ENCODE results near the gene WASHC2C.
"Not testable (repeated sequence)": the region's sequence is repeated elsewhere in the genome, so short reads cannot be mapped to it uniquely, and the experiment has no call there.

Gene WASHC2C, protein sequence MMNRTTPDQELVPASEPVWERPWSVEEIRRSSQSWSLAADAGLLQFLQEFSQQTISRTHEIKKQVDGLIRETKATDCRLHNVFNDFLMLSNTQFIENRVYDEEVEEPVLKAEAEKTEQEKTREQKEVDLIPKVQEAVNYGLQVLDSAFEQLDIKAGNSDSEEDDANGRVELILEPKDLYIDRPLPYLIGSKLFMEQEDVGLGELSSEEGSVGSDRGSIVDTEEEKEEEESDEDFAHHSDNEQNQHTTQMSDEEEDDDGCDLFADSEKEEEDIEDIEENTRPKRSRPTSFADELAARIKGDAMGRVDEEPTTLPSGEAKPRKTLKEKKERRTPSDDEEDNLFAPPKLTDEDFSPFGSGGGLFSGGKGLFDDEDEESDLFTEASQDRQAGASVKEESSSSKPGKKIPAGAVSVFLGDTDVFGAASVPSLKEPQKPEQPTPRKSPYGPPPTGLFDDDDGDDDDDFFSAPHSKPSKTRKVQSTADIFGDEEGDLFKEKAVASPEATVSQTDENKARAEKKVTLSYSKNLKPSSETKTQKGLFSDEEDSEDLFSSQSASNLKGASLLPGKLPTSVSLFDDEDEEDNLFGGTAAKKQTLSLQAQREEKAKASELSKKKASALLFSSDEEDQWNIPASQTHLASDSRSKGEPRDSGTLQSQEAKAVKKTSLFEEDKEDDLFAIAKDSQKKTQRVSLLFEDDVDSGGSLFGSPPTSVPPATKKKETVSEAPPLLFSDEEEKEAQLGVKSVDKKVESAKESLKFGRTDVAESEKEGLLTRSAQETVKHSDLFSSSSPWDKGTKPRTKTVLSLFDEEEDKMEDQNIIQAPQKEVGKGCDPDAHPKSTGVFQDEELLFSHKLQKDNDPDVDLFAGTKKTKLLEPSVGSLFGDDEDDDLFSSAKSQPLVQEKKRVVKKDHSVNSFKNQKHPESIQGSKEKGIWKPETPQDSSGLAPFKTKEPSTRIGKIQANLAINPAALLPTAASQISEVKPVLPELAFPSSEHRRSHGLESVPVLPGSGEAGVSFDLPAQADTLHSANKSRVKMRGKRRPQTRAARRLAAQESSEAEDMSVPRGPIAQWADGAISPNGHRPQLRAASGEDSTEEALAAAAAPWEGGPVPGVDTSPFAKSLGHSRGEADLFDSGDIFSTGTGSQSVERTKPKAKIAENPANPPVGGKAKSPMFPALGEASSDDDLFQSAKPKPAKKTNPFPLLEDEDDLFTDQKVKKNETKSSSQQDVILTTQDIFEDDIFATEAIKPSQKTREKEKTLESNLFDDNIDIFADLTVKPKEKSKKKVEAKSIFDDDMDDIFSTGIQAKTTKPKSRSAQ (N-terminal part only)

DNA sequence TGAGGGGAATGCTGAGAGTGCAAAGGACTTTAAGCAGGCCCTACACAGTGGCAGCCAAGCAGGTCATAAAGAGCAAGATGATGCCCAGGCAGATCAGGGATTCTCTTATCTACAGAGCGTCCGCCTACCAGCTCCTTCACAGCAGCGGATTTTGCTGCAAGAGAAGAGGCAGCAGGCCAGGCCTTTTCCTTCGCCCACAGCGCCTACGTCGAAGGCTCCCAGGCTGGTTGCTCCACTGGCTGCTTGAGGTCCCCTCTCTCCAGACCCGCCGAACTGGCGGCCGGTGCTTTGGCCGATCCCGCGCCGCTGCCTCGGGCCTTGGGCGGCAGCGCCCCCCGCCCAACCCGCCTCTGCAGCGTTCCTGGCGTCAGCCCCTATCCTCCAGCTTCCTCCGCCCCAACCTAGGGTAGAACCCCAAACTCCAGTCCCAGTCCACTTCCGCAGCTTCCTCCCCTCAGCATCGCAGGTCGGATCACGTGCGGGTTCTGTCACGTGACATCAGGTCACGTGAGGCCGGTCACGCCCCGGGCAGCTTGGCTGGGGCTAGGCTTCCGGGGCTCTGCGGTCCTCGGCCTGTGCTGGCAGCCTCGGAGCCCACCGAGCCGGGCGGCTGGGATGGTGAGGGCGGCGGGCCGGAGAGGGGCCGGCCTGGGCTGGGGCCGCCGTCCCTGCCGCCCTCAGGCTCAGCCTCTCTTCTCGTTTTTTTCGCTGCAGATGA lies at the start of gene WASHC2C:
WASHC2C (plus strand) TSS at position 564 of the 718 bp plus-strand sequence; CDS start at position 616, 52 bp downstream.
- peak; percentile 99 for DNase-seq

DNA sequence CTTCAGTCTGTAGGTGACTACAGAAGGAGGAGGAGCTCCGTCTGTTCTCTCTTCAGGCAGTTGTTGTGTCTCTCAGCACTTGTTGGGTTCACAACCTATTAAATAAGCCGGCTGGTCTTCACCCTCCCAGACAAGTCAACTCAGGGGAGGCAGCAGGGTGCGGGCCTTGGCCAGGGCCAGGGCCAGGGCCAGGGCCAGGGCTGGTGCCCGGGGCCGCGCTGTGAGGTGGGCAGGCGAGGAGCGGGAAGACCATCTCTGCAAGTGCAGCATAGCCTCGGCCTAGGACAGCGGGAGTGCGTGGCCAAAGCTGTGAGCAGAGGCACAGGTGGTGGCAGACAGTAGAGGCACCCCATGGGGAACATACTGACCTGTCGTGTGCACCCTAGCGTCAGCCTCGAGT lies 48.6 kb upstream of the WASHC2C start:
- not testable (repeated sequence) for DNase-seq

DNA sequence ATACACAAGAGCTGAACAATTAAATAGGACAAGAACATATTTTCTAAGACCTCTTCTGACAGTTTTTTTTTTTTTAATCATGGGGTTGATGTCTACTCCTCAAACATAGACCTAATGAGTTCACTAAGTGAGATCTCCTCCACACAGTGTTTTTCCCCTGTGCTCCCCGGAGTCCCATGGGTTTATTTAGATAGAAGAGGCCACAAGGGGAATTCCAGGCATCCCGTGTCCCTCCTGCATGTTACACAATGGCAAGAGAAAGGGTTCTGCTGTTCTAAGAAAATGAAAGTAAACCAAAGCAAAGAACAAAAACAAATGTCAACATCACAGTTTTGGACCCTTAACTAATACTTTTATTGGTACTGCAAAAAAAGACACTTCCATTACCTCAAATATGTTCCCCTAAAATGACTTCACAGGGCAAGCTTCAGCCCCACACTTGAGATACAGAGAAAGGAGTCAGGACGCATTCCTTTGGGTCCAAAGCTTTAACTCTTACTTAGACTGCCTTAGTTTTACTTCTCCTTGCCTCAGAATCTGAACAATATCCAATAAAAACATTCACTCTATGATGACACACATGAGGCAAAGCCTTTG lies 16.8 kb upstream of the WASHC2C start:
- not testable (repeated sequence) for DNase-seq

DNA sequence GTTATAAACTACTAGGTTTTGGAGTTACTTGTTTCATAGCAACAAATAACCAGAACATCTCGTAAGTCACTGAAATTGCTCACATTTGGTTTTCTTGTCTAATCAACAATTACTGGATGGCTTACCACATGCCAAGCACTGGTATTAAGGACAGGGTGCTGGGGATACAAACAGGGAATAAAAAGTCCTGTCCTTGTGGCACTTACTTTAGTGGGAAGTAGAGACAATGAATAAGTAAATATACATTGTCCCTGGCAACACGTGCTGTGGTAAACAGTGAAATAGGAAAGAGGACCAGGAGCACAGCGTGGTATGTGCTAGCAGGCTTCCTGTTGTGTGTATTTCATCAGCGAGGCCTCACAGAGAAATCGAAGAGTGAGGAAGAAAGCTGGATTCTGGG lies 15.8 kb upstream of the WASHC2C start:
- not testable (repeated sequence) for DNase-seq

DNA sequence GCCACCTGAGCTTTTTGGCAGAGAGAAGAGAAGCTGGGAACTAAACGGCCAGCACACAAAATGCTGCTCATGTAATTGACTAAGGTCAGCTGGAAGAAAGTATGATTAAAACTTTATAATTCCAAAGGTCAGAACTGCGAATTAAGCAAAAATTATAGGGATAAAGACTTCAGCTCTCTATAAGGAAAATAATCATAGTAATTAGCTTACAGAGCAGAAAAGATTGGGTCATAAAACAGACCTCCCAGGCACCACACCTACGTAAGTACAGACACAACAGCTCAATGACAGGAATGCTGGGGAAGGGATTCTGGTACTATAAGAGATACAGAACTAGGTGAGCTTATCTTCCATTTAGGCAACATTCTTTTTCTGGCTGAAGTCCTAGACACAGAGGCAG lies 10.0 kb upstream of the WASHC2C start:
- DNase-seq: not testable (repeated sequence)

DNA sequence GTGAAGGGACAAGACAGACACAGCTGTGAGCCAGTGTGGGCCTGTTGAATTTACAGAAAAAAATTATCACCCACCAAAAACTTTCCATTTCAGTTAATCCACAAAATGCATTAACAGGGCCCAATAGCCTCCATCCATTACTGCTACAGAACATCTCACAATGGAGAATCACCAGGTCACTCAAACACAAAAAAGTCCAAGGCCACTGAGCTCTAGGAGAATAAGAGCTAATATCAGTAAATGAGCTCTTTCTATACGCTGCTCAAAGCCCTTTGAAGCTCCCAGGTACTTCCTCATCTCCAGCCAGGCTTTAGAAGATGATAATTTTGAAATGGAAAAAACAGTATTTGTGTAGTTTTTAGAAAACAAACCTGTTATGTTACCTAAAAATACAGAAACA lies 9.4 kb upstream of the WASHC2C start:
- DNase-seq: not testable (repeated sequence)

DNA sequence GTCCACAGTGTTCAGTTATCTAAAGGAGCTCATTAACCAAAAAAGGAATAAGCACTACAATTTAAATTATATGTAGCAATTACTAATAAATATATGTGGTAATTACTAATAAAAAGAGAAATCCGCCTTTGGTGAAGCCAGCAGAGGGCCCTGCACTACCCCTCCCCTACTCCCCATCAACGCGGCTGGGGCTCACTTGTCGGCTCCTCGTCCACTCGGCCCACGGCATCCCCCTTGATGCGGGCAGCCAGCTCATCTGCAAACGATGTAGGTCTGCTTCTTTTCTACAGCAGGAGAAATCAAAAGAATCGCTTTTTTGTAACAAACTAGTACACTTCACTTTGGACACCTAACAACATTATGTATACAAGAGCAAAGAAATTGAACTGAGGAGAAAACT lies 5.6 kb upstream of the WASHC2C start:
- DNase-seq: not testable (repeated sequence)

DNA sequence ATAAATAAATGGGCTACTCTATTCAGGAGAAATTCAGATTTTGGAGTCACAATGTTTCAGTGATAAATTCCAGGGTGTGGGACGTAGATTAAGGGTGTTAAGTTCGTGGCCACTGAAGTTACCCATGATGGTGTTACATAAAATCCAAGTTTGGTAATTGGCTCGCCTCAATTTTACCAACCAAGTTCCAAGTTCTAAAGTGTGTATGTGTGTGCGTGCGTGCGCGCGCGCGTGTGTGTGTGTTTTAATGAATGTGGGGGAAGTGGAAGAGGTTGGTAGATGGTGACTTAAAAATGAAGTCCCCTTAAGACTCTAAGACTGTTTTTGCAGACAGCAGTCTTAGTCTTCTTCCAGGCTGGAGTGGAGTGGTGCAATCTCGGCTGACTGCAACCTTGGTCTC lies 3.2 kb upstream of the WASHC2C start:
- DNase-seq: not testable (repeated sequence)

DNA sequence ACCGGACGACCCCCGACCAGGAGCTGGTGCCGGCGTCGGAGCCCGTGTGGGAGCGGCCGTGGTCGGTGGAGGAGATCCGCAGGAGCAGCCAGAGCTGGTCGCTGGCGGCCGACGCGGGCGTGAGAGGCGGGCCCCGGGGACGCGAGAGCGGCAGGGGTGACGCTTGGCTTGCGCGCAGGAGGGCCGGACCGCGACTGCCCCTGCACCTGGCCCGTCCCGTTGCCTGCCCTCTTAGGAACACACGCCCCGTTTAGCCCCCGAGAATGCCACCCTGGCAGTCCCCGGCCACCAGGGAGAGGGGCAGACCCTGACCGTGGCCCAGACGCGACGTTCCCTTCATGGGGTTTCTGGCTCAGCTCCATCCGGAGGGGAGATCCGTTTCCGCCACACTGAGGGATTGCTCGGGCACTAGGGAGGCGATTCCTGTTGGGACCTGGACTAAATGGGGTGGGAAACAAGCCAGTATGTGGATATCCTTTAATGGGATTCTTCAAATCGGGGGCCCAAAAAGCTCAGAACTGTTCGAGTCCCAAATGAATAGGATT lies 427 bp downstream of the WASHC2C start:
- DNase-seq: not testable (repeated sequence)

DNA sequence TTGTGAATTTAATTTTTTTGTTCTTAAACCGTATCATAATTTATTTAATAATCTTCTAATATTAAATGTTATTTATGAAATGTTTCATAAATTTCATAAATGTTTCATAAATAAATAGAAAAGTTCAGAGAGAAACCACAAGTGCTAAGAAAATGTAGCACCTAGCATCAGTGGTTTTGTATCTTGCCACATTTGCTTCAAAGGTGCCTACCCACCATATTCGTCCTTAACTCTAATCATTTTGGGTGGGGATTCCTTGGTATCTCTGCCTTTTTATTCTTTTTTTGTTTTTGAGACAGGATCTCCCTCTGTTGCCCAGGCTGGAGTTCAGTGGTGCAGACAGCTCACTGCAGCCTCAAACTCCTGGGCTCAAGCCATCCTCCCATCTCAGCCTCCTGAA lies 7.4 kb downstream of the WASHC2C start:
- not testable (repeated sequence) for DNase-seq

DNA sequence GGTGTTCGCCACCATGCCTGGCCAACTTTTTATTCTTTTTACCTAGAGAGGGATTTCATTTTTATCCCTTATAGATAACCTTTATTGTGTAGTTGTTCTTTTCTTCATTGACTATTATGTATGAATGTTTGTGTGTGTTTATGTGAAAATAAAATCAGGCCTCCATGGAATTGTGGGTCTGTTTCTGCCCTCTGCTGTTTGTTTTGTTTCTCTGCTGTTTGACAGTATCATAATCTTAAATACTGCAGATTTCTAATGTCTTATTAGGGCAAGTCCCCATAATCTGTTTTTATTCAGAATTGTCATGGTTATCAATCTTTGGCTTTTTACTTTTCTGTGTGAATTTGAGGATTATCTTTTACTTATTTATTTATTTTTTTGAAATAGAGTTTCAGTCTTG lies 7.8 kb downstream of the WASHC2C start:
- DNase-seq: not testable (repeated sequence)

DNA sequence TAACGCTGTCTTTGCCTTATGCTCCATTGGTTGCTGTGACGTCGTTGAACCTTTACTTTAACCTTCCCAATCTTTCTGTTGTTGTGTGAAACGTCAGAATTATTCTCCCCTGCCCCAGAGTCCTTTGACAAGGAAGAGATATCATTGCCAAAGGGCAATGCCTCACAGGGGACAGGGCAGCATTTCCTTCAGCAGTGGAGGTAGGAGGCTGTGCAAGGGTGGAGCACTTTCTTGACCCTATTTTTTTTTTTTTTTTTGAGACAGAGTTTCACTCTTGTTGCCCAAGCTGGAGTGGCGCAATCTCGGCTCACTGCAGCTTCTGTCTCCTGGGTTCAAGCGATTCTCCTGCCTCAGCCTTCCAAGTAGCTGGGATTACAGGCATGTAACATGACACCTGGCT lies 14.5 kb downstream of the WASHC2C start:
- not testable (repeated sequence) for DNase-seq

DNA sequence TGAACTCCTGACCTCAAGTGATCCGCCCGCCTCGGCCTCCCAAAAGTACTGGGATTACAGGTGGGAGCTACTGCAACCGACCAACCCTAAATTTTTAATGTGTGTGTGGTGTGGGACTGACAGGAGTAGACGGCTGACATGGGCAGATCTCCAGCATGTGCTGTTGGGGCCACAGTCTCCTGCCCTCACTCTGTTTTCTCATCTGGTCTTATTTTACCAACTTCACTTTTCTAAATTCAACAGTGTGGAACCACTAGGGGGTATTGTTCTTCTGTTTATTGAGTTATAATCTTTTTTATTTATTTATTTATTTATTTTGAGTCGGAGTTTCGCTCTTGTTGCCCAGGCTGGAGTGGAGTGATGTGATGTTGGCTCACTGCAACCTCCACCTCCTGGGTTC lies 14.9 kb downstream of the WASHC2C start:
- not testable (repeated sequence) for DNase-seq

DNA sequence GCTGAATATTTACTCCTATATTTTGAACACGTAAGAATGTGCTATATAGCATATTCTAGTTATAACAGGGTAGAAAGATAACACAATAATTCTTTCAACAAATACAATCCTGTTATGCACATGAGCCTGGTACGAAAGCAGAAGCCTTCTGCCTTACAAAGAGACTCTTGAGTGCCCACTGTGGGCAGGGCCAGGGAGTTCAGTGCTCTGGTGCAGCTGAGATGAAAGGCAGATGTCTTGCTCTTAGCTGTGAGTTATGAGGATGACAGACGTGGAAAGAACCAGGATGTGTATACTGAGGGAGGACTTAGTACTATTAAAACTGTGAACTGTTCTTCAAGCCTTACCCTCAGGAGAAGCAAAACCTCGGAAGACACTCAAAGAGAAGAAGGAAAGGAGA lies 24.1 kb downstream of the WASHC2C start:
- DNase-seq: not testable (repeated sequence)

DNA sequence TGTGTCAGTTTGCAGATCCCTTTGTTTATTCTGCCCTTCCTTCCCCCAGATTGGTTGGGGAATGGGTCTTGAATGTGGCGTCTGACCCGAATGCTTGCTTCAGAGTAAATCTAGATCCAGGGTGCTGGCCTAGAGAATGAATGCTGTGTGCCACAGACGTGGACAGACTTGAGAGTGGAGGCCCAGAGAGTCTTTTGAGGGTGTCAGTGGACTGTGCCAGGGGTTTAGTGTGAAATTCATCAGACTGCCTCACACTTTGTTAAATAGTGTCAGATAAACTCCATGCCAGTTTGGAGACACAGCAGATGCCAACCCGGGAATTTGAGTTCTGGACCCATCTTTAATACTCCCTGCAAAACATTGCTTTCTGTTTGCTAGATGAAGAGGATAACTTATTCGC lies 25.1 kb downstream of the WASHC2C start:
- DNase-seq: not testable (repeated sequence)

DNA sequence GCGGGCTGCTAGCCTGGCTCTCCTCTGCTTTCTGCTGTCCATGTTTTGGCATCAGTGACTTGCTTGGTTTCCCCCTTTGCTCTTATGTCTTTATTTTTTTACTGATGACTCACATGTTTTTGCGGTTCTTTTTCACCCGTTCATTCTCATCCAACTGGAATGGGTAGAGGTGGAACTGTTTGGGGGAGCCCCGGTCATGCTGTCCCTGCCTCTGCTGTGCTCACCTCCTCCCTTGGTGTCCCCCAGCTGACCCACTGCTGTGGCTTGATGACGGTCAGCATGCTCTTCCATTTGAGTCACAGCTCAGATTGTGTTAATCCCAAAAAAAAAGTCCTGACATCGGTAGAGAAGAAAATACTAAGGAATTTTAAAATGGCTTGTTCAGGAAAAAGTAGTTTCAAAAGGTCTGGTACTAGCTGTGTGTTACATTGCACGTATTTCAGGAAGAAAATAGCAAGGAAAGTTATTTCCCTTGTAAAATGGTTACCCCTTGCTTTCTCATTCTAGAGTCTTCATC lies 27.0 kb downstream of the WASHC2C start:
- not testable (repeated sequence) for DNase-seq

DNA sequence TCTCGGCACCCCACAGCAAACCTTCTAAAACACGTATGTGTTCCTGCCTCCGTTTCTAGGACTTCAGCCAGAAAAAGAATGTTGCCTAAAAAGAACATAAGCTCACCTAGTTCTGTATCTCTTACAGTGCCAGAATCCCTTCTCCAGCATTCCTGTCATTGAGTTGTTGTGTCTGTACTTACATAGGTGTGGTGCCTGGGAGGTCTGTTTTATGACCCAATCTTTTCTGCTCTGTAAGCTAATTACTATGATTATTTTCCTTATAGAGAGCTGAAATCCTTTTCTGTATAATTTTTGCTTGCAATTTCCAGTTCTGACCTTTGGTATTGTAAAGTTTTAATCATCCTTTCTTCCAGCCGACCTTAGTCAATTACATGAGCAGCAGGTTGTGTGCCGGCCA lies 28.0 kb downstream of the WASHC2C start:
- DNase-seq: not testable (repeated sequence)

DNA sequence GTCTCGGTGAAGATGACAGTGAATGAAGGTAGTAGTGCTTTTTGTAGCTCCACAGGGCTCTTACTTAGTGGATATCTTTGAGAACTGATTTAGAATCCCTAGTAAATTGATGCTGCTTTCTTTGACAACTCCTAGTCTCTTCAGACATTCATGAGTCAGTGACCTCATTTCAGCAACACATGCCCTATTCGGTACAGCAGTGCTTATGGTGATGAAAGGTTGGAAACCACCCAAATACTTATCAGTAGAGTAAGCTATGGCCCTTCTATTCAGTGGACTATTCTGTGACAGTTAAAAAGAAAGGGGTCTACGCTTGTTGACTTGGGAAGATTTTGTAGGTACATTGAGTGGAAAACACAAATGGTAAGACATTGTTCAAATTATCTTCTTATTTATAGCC lies 29.0 kb downstream of the WASHC2C start:
- DNase-seq: not testable (repeated sequence)

DNA sequence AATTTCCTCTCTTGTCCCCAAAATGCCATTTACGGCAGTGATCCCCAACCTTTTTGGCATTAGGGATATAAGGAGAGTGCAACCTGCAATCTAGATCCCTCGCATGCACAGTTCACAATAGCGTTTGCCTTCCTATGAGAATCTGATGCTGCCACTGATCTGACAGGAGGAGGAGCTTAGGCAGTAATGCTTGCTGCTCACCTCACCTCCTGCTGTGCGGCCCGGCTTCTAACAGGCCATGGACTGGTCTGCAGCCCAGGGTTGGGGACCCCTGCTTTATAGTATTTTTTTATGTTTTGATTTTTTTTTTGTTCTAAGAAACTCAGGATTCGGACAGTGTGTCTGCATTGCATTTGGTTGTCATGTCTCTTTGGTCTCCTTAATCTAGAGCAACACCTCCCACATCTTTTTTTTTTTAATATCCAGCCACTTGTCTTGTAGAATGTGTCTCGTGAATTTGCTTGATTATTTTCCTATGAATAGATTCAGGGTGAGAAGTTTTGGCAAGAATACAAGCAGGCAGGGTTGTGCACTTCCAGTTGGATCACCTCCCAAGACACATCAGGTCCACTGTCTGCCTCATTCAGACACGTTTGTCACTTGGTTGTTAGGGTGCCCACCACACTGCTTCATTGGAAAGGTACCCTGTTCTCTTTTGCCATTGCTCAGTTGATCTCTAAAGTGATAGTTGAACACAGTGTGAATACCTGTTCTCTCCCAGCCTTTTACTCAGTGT lies 30.8 kb downstream of the WASHC2C start:
- DNase-seq: not testable (repeated sequence)

DNA sequence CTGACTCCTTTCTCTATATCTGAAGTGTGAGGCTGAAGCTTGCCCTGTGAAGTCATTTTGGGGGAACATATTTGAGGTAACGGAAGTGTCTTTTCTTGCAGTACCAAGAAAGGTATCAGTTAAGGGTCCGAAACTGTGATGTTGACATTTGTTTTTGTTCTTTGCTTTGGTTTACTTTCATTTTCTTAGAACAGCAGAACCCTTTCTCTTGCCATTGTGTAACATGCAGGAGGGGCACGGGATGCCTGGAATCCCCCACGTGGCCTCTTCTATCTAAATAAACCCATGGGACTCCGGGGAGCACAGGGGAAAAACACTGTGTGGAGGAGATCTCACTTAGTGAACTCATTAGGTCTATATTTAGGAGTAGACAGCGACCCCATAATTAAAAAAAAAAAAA lies 34.6 kb downstream of the WASHC2C start:
- DNase-seq: not testable (repeated sequence)

Measured in stimulated activated CD4-positive, alpha-beta T cell treated with anti-CD3 and anti-CD28 coated beads, Interleukin-2, amount 100 ng/mL, for 48 hours (primary cell).